ENCODE data around the gene GPC1. TPM values are rescaled to one million over a fixed set of nuclear protein-coding genes. Genes with fewer than 3 reads are reported as not detected.
A peak's percentile ranks its signal among the peaks of the same experiment; 100 is the strongest.

Gene GPC1
- total RNA-seq, 1 donor: 54.3 TPM

DNA sequence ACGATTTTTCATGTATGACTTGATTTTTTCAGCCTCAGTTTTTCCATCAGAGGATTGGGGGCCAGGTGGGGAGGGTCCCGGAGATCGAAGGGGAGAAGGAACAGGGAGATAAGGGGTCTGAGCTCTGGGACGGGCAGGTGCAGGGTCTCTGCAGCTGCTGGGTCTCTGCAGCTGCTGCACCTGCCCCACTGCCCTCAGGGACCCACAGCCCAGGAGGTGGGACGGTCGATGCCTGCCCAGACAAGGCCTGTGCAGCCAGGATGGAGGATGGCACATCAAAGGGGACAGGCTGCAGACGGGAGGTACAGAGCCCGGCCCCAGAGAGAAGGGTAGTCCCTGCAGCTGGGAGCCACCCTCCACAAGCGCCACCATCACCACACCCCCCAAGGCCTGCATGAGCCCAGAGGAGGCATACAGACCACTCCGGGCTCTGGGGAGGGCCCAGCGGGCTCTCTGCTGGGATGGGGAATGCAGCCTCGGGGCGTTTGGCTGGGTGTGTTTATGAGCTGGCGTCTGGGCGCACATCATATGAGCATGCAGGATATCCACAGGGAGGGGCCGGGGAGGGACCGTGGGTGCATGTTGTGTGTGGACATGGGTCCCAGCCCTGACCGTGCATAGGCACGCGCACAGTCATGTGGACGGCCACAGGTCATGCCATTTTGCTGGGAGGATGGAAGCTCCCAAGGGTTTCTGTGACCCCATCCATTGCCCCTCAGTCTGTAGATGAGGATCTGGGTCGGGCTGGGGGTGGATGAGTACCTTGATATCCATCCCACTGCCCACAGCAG is 34.9 kb upstream of the GPC1 start:
- H3K79me2 ChIP-seq (ENCODE audit: insufficient read depth, low read length): no peaks in the 10 kb centered on the region
- DNase-seq (ENCODE audit: insufficient read length, low spot score, missing footprints): peak; percentile 75
- no peaks in the 10 kb centered on the region for H3K9me3 ChIP-seq (ENCODE audit: low read depth, low read length)
- no peak overlapping the region for H3K27ac ChIP-seq (ENCODE audit: low read depth, low read length)
- TF ChIP-seq, protein P1, sequence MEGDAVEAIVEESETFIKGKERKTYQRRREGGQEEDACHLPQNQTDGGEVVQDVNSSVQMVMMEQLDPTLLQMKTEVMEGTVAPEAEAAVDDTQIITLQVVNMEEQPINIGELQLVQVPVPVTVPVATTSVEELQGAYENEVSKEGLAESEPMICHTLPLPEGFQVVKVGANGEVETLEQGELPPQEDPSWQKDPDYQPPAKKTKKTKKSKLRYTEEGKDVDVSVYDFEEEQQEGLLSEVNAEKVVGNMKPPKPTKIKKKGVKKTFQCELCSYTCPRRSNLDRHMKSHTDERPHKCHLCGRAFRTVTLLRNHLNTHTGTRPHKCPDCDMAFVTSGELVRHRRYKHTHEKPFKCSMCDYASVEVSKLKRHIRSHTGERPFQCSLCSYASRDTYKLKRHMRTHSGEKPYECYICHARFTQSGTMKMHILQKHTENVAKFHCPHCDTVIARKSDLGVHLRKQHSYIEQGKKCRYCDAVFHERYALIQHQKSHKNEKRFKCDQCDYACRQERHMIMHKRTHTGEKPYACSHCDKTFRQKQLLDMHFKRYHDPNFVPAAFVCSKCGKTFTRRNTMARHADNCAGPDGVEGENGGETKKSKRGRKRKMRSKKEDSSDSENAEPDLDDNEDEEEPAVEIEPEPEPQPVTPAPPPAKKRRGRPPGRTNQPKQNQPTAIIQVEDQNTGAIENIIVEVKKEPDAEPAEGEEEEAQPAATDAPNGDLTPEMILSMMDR (IDR thresholded peaks at IDR 0.05; ENCODE audit: extremely low read depth, low read depth, low read length): no peak
- no peak overlapping the region for H3K4me3 ChIP-seq (ENCODE audit: insufficient read depth, low read length)
- no peaks in the 10 kb centered on the region for H4K20me1 ChIP-seq (ENCODE audit: insufficient read depth, low read length)
- no peaks in the 10 kb centered on the region for H3K36me3 ChIP-seq (ENCODE audit: insufficient read depth, low read length)
- no peaks in the 10 kb centered on the region for H3K27me3 ChIP-seq (ENCODE audit: insufficient read depth, low read length)
- H2AFZ ChIP-seq (ENCODE audit: low read length): no peak overlapping the region
- H3K4me2 ChIP-seq (ENCODE audit: insufficient read depth, low read length): no peak overlapping the region
- no peaks in the 10 kb centered on the region for H3K4me1 ChIP-seq (ENCODE audit: insufficient read depth, low read length)

DNA sequence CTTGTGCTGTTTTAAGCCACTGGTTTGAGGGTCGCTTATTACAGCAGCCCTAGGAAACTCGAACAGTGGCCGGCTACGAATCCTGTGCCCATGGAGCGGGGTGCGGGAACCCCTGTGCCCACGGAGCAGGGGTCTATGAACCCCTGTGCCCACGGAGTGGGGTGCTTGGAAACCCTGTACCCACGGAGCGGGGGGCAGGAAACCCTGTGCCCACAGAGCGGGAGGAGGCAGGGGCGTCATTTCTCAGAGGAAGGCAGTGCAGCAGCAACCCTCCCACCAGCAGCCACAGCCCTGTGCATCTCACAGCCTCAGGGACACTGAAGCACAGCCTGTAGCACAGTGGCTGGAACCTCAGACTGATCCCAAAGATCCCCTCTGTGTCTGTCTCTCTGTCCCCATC is 34.2 kb upstream of the GPC1 start:
- Histone ChIP-seq H3K27me3 (ENCODE audit: insufficient read depth, low read length) (no peaks in the 10 kb centered on the region), H3K36me3 (ENCODE audit: insufficient read depth, low read length) (no peaks in the 10 kb centered on the region), H3K9me3 (ENCODE audit: low read depth, low read length) (no peaks in the 10 kb centered on the region), H4K20me1 (ENCODE audit: insufficient read depth, low read length) (no peaks in the 10 kb centered on the region), H3K27ac (ENCODE audit: low read depth, low read length) (no peak overlapping the region), H3K4me3 (ENCODE audit: insufficient read depth, low read length) (no peak overlapping the region), H3K4me2 (ENCODE audit: insufficient read depth, low read length) (no peak overlapping the region), H3K4me1 (ENCODE audit: insufficient read depth, low read length) (no peaks in the 10 kb centered on the region), H3K79me2 (ENCODE audit: insufficient read depth, low read length) (no peaks in the 10 kb centered on the region), H2AFZ (ENCODE audit: low read length) (no peak overlapping the region)
- TF ChIP-seq, protein P1 (IDR thresholded peaks at IDR 0.05; ENCODE audit: extremely low read depth, low read depth, low read length): no peak
- DNase-seq (ENCODE audit: insufficient read length, low spot score, missing footprints): peak; percentile 37

DNA sequence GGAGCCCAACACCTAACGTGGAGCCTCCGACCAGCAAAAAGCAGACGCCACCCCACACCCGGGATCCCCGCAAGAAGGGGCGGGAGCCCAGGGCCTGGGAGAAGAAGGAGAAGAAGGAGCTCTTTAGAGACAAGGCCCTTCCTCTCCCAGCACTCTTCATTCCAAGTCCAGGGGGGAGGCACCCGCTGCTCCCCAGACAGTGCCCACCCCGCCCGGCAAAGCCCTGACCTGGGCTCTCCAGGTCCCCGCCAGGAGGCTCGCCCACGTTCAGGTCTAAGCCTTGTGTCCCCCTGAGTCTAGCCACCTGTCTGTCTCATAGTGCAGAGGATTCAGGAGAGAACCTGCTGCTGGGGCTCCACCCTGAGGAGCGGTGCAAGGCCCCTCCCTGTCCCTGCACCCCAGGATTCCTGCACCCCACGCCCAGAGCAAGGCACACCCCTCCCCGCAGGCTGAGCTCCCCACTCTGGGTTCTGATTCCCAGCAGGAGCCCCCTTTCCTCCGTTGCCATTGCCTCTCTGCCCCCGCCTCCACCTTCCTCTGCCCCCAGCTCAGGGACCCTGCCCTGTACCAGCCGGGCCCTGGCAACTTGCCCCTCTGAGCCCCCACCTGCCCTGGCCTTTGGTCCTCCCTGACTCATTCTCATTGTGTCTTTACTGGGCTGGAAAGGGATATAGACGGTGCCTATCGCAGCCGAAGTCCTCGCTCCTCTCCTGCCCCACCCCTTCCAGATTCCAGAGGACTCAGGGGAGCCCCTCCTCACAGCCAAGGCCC is 33.5 kb upstream of the GPC1 start:
- TF ChIP-seq, protein P1 (IDR thresholded peaks at IDR 0.05; ENCODE audit: extremely low read depth, low read depth, low read length): no peak
- H3K27ac ChIP-seq (ENCODE audit: low read depth, low read length): no peak overlapping the region

More for the DNA sequence above, 33.5 kb upstream of the GPC1 start:
- no peaks in the 10 kb centered on the region for H3K36me3 ChIP-seq (ENCODE audit: insufficient read depth, low read length)
- H4K20me1 ChIP-seq (ENCODE audit: insufficient read depth, low read length): no peaks in the 10 kb centered on the region
- no peaks in the 10 kb centered on the region for H3K79me2 ChIP-seq (ENCODE audit: insufficient read depth, low read length)
- H3K4me1 ChIP-seq (ENCODE audit: insufficient read depth, low read length): no peaks in the 10 kb centered on the region
- no peak overlapping the region for H2AFZ ChIP-seq (ENCODE audit: low read length)
- H3K4me3 ChIP-seq (ENCODE audit: insufficient read depth, low read length): no peak overlapping the region
- no peaks in the 10 kb centered on the region for H3K9me3 ChIP-seq (ENCODE audit: low read depth, low read length)
- no peaks in the 10 kb centered on the region for H3K27me3 ChIP-seq (ENCODE audit: insufficient read depth, low read length)
- DNase-seq (ENCODE audit: insufficient read length, low spot score, missing footprints): peak; percentile 72
- H3K4me2 ChIP-seq (ENCODE audit: insufficient read depth, low read length): no peak overlapping the region
